Measurements from ENCODE around the gene MAML2. TPM values are rescaled to one million over a fixed set of nuclear protein-coding genes. Genes with fewer than 3 reads are reported as not detected.

The MAML2 gene
- total and polyA plus RNA-seq, 9 of the 15 experiments (the other 6 are each of a cell fraction or from before 2014, with no cell fraction given): 0.79 to 6.8 (median 4.8) TPM

- no TSS peak for BruUV-seq (replicated peaks)
- TF ChIP-seq, protein P1, sequence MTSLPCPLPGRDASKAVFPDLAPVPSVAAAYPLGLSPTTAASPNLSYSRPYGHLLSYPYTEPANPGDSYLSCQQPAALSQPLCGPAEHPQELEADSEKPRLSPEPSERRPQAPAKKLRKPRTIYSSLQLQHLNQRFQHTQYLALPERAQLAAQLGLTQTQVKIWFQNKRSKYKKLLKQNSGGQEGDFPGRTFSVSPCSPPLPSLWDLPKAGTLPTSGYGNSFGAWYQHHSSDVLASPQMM (CRISPR knock-in tag; IDR thresholded peaks at IDR 0.05): no peak
- TF ChIP-seq, protein P2, sequence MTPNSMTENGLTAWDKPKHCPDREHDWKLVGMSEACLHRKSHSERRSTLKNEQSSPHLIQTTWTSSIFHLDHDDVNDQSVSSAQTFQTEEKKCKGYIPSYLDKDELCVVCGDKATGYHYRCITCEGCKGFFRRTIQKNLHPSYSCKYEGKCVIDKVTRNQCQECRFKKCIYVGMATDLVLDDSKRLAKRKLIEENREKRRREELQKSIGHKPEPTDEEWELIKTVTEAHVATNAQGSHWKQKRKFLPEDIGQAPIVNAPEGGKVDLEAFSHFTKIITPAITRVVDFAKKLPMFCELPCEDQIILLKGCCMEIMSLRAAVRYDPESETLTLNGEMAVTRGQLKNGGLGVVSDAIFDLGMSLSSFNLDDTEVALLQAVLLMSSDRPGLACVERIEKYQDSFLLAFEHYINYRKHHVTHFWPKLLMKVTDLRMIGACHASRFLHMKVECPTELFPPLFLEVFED (CRISPR knock-in tag; conservative IDR thresholded peaks at IDR 0.05): no peak
- no peak for TF ChIP-seq RFX5 (IDR thresholded peaks at IDR 0.05; ENCODE audit: low read depth, low read length)
- TF ChIP-seq RUNX1 (IDR thresholded peaks at IDR 0.05; ENCODE audit: low read depth): no peak
- no peak for TF ChIP-seq ZNF696 (CRISPR knock-in tag; conservative IDR thresholded peaks at IDR 0.05)
- TF ChIP-seq ZNF24 (IDR thresholded peaks at IDR 0.05): no peak
- TF ChIP-seq, protein P3, sequence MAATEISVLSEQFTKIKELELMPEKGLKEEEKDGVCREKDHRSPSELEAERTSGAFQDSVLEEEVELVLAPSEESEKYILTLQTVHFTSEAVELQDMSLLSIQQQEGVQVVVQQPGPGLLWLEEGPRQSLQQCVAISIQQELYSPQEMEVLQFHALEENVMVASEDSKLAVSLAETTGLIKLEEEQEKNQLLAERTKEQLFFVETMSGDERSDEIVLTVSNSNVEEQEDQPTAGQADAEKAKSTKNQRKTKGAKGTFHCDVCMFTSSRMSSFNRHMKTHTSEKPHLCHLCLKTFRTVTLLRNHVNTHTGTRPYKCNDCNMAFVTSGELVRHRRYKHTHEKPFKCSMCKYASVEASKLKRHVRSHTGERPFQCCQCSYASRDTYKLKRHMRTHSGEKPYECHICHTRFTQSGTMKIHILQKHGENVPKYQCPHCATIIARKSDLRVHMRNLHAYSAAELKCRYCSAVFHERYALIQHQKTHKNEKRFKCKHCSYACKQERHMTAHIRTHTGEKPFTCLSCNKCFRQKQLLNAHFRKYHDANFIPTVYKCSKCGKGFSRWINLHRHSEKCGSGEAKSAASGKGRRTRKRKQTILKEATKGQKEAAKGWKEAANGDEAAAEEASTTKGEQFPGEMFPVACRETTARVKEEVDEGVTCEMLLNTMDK (IDR thresholded peaks at IDR 0.05; ENCODE audit: borderline replicate concordance, insufficient read depth, low read depth, low read length, poor library complexity, severe bottlenecking): no peak
- no peak for TF ChIP-seq JUNB (CRISPR knock-in tag; conservative IDR thresholded peaks at IDR 0.05)
- TF ChIP-seq SMARCA4 (IDR thresholded peaks at IDR 0.05): no peak
- no peak for TF ChIP-seq RAD51 (IDR thresholded peaks at IDR 0.05; ENCODE audit: borderline replicate concordance, low read depth)
- TF ChIP-seq KHSRP (IDR thresholded peaks at IDR 0.05): no peak
- no peak for TF ChIP-seq DMBX1 (CRISPR knock-in tag; IDR thresholded peaks at IDR 0.05; ENCODE audit: borderline replicate concordance)
- no peak for TF ChIP-seq TFAM (CRISPR knock-in tag; conservative IDR thresholded peaks at IDR 0.05)
- TF ChIP-seq MEF2D (tag; conservative IDR thresholded peaks at IDR 0.05; ENCODE audit: low read depth): no peak
- no peak for TF ChIP-seq FOXK2 (conservative IDR thresholded peaks at IDR 0.05 in 1 of 2, IDR thresholded peaks at IDR 0.05 in 1 of 2; ENCODE audit: low read depth in 2 of 2)
- no peak for TF ChIP-seq FOXJ2 (tag; IDR thresholded peaks at IDR 0.05)
- no peak for TF ChIP-seq BACH1 (tag; IDR thresholded peaks at IDR 0.05)
- no peak for TF ChIP-seq CHD2 (IDR thresholded peaks at IDR 0.05; ENCODE audit: low read depth, low read length)
- FAIRE-seq (no peak), ATAC-seq (no peak), DNase-seq (ENCODE audit: extremely low read depth in 1 of 4, low spot score in 3 of 4) (no peak)
- H3K79me2 ChIP-seq (ENCODE audit: control insufficient read depth, insufficient read depth, low read length): no peaks in the 10 kb centered on the region
- intact Hi-C loops (cut with micrococcal nuclease) (no loop called here), in situ Hi-C loops (cut with MboI) (no loop called here)
- H3K4me3 ChIP-seq: no peak overlapping the region
- H3K9me3 ChIP-seq (replicated peaks; ENCODE audit: control insufficient read depth, insufficient read depth, low read depth, low read length): no peaks in the 10 kb centered on the region
- no peaks in the 10 kb centered on the region for H3K27me3 ChIP-seq (ENCODE audit: control insufficient read depth in 2 of 2, insufficient read depth in 2 of 2, low read length in 2 of 2)
- no peak overlapping the region for H3K9ac ChIP-seq (ENCODE audit: insufficient read depth in 1 of 2, low read depth in 2 of 2, low read length in 2 of 2)
- peaks cover 0 to 4% of the 10 kb centered on the region in 2 experiments; a peak in 1 of 5 replicates for H3K4me1 ChIP-seq (replicated peaks in 1 of 2; ENCODE audit: control insufficient read depth in 2 of 2, insufficient read depth in 2 of 2, low read length in 2 of 2)
- no peak overlapping the region for H3K27ac ChIP-seq (ENCODE audit: extremely low read depth, low read depth, low read length)
- 56% methylated on average over 3 of the region's 3 CpGs for WGBS (ENCODE audit: insufficient coverage, low coverage, missing lambda C conversion rate)
- H2AFZ ChIP-seq (ENCODE audit: low read depth, low read length): no peak overlapping the region
- H3K36me3 ChIP-seq (ENCODE audit: control insufficient read depth, insufficient read depth, low read length): no peaks in the 10 kb centered on the region
- H4K20me1 ChIP-seq (replicated peaks; ENCODE audit: control insufficient read depth, insufficient read depth, low read length): no peaks in the 10 kb centered on the region
- H3K4me2 ChIP-seq (ENCODE audit: insufficient read depth, low read length): no peak overlapping the region
- CTCF ChIA-PET (ENCODE audit: low intra/inter-chr PET ratio): no interaction called here
- POLR2A ChIA-PET: no interaction called here
- H3K9me1 ChIP-seq (ENCODE audit: control insufficient read depth, insufficient read depth, low read length): no peaks in the 10 kb centered on the region
Observed at GRCh38 chr11:96008161-96008720, 334.8 kb downstream of the MAML2 start.

Measured in K562 (cell line).